ENCODE measurements around the gene PDE4D. TPM values are rescaled to one million over a fixed set of nuclear protein-coding genes. Genes with fewer than 3 reads are reported as not detected.

The PDE4D gene
- total and polyA plus RNA-seq, 10 of the 15 experiments (the other 5 are each of a cell fraction or from before 2014, with no cell fraction given), result 0.87 to 4.1 (median 2.2) TPM

DNA sequence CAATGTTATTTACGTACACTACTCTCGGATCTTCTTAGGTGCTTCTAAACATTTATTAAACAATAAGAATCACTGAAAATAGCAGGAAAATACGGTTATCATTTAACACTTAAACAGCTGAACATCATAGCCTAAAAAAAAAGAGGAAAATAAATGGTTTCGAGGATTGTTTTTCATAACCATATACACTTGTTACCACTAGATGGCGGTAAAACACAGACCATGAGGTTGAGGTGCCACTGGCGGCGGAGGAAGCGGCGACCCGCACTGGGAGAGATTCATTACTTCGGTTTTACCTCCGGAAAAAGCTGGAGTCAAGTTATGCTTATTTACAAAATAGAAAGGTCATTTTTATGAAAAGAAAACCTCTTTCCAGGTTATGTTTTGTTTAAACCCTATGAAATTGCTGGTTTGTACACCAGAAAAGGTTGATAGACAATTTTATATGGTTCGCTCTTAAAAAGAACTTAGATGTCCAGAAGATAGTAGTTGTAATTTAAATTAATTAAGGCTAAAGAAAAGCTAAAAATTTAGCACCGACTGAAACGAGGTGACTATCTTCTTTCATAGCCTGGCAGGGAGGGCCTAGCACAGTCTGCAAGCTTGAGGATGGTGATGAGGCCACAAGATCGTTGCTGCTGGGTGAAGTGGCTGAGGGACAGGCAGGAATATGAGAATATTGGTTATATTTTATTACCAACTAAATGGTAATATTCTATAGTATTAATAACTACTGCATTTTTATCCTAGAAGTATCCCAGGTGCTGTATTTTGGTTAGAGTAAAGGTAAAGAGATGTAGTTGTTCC, 704.9 kb downstream of the PDE4D start (continued):
- TF ChIP-seq, protein P1, sequence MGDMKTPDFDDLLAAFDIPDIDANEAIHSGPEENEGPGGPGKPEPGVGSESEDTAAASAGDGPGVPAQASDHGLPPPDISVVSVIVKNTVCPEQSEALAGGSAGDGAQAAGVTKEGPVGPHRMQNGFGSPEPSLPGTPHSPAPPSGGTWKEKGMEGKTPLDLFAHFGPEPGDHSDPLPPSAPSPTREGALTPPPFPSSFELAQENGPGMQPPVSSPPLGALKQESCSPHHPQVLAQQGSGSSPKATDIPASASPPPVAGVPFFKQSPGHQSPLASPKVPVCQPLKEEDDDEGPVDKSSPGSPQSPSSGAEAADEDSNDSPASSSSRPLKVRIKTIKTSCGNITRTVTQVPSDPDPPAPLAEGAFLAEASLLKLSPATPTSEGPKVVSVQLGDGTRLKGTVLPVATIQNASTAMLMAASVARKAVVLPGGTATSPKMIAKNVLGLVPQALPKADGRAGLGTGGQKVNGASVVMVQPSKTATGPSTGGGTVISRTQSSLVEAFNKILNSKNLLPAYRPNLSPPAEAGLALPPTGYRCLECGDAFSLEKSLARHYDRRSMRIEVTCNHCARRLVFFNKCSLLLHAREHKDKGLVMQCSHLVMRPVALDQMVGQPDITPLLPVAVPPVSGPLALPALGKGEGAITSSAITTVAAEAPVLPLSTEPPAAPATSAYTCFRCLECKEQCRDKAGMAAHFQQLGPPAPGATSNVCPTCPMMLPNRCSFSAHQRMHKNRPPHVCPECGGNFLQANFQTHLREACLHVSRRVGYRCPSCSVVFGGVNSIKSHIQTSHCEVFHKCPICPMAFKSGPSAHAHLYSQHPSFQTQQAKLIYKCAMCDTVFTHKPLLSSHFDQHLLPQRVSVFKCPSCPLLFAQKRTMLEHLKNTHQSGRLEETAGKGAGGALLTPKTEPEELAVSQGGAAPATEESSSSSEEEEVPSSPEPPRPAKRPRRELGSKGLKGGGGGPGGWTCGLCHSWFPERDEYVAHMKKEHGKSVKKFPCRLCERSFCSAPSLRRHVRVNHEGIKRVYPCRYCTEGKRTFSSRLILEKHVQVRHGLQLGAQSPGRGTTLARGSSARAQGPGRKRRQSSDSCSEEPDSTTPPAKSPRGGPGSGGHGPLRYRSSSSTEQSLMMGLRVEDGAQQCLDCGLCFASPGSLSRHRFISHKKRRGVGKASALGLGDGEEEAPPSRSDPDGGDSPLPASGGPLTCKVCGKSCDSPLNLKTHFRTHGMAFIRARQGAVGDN (IDR thresholded peaks at IDR 0.05), result no peak
- TF ChIP-seq POLR2A (IDR thresholded peaks at IDR 0.05; ENCODE audit: low read depth, low read length) (no peak), SRF (IDR thresholded peaks at IDR 0.05; ENCODE audit: low read depth in 2 of 2, low read length in 2 of 2) (no peak), ZNF24 (IDR thresholded peaks at IDR 0.05) (peak; percentile 75; the same call in 1 of the 2 replicates), SMAD1 (IDR thresholded peaks at IDR 0.05; ENCODE audit: low read depth, partially characterized antibody) (no peak), MEF2A (IDR thresholded peaks at IDR 0.05; ENCODE audit: insufficient read depth, low read depth, low read length) (no peak), CBX5 (IDR thresholded peaks at IDR 0.05; ENCODE audit: low read depth) (no peak), TCF7 (IDR thresholded peaks at IDR 0.05; ENCODE audit: borderline replicate concordance) (no peak)
- TF ChIP-seq, protein P2, sequence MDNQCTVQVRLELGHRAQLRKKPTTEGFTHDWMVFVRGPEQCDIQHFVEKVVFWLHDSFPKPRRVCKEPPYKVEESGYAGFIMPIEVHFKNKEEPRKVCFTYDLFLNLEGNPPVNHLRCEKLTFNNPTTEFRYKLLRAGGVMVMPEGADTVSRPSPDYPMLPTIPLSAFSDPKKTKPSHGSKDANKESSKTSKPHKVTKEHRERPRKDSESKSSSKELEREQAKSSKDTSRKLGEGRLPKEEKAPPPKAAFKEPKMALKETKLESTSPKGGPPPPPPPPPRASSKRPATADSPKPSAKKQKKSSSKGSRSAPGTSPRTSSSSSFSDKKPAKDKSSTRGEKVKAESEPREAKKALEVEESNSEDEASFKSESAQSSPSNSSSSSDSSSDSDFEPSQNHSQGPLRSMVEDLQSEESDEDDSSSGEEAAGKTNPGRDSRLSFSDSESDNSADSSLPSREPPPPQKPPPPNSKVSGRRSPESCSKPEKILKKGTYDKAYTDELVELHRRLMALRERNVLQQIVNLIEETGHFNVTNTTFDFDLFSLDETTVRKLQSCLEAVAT (IDR thresholded peaks at IDR 0.05), result no peak

Measured in GM12878 (cell line).